NCI-H1694 (cell line): ENCODE measurements around the gene MSI2.

Experiments used
- DNase-seq: peaks from one replicate; lab custom pipeline; 2025; lab: John Stamatoyannopoulos, UW

Gene MSI2

DNA sequence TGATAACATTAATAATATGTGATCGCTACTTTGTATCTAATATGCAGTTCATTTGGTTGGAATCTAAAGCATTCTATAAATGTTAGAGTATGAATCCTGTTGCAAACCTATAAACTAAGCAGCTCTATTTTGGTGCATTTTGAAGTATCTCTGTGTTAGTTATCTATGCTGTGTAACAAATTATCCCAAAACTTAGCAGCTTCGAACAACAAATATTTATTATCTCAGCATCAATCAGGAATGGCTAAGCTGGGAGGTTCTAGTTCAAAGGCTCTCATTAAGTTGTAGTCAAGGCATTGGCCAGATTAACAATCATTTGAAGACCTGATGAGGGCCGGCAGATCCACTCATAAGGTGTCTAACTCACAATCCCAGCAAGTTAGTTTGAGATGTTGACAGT, 10.1 kb upstream of the MSI2 start:
- no peak for DNase-seq

DNA sequence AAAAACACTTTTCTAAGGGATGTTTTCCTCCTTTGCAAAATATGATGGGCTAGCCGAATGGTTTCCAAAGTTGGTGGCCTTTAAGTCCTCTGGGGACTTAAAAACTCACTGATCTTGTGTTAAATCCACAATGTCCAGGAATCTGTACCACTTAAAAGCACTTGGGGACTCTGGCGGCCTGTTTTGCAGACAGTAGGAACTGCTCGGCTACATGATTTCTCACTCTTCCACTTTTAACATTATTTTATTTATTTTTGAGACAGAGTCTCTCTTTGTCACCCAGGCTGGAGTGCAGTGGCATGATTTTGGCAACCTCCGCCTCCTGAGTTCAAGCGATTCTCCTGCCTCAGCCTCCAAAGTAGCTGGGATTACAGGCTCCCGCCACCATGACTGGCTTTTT, 9.1 kb upstream of the MSI2 start:
- no peak for DNase-seq

GRCh38 chr17:57247913-57248312, 8.4 kb upstream of the MSI2 start:
- no peak for DNase-seq

GRCh38 chr17:57249520-57249919, 6.8 kb upstream of the MSI2 start:
- no peak for DNase-seq

DNA sequence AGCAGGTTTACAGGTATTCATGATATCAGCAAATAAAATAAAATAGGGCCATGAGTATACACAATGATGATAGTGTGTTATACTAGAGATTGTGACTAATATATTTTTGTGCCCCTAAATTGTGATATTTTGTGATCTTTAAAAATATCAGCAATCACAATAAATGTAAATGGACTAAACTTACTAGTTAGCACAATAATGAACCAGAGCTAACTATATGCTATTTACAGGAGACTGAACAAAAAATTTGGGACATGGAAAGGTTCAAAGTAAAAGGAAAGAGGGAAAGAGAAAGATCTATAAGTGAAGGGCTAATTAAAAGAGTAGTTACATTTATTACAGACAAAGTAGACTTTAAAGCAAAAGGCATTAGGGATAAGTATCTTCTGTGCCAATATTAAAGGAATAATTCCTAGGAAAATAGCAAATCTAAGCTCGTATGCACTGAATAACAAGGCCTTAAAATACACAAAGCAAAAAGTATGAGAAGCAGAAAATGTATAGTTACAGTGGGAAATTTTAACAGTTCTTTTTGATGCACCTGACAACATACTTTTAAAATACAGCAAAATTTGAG, 5.0 kb upstream of the MSI2 start:
- DNase-seq = no peak

DNA sequence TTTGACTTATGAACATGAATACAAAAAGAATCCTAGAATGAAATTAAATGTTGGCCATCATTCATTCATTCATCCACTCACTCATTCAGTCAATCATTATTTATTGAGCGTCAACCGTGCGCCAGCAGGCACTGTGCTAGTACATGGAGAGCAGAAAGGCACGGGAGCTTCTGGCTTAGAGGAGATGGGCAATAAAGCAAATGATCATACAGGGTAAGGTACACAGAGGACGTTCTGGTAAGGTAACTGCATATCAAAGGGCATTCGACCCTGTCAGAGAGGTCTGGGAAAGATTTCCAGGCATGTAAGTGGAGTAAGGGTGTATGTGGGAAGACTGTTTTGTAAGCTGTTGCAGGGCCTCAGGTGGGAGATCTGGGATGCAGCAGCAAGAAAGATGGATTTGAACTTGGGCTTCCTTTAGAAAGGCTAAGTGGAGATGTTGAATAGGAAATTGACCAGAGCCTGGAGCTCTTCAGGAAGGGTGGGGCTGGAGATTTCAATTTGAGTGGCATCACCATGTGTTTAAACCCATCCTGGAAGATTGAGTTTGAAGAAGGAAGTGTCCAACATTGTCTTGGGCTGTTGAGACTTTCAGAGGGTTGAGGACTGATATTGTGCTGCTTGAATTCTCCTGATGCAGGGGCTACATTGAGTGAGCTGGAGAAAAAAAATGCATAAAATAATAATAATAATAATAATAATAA, 2.8 kb upstream of the MSI2 start:
- DNase-seq = no peak

DNA sequence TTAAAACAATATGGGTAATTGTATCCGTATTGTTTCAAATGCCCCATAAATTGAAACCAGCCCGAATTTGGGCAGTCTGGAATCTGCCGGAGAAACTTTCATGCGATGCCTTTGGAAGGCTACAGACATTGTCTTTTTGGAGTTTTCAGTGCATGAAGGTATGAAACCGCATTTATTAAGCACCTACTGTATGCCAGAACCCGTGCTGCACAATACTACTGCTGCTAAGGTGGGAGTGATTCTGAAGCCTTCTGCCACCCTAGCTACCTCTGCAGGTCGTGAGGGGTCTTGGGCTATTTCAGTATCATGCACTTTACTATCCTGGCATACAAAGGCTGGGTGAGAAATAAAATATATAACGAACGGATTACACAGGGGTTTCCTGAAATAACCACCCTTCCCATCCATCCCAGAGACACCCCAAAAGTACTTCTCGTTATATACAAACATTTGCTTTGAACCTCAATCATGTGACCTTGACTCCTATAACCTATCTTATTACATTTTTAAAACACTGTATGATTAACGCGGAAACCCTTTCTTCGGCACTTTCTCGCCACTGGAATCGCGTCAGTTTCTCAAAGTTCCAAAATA, 1.0 kb upstream of the MSI2 start:
- no peak for DNase-seq

GRCh38 chr17:57256708-57257112, 387 bp downstream of the MSI2 start:
- DNase-seq = no peak

DNA sequence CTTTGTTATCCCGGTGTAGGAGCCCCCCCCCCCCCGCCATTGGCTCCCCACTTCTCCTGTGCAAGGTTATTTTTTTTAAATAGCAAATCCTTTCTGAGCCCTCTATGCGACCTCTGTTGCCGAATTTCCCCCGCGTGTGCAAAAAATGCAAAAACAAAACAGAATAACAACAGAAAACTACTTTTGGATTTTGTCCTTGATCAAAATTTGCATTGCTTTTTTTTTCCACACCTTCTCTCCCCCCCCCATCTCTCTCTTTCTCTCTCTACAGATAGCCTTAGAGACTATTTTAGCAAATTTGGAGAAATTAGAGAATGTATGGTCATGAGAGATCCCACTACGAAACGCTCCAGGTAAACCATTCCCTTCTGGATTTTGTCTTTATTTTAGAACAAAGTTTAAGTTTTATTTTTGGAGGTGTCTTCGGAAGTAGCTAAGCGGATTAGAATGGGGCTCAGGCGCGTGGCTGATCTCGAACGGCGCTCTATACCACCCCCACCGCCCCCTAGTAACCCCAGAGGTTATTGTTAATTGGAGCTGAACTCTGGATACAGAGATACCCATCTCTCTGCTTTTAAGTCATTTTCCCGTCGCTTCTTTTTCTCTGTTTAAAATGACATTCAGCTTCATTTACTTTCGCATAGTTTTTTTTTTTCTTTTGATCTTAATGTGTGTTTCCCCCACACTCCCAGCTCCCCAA, 1.0 kb downstream of the MSI2 start:
- peak; percentile 27 for DNase-seq

DNA sequence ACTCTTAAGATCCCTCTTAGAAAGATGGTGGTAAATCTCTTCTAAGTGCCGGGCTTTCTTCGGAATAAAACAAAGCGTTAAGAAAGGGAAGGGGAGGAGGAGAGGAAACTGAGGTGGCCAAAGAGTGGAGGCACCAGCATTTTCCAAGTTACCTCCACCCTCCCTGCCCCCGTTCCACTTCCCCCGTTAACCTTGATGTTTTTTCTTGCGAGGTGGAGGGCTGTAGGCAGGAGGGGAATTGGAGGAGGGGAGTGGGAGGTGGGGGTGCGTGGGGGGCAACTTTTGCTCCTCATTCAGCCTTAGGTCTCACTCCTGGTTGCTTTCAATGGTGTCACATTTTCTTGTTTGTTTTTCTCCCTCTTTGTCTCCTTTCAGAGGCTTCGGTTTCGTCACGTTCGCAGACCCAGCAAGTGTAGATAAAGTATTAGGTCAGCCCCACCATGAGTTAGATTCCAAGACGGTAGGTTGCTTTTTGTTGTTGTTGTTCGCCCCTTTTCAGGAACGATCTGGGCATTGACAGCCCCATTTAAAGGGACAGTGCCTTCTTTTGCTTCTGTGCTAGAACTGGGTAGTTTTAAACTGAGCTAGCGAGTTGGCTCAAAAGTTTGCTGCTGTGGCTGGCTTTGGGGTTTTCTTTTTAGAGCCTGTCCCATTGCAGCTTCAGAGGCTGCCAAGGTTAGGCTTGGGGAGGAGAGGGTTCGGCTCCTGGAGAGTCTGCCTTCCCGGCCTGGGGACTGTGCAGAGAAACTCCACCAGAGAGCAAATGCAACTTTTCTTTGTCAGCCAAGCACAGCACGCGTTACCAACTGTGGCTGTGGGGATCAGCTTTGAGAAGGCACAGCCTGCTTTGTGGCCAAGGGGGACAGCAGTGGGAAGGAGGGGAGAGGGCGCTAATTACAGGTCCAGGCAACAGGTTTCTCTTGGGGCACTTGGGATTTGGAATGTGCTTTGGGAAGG, 1.9 kb downstream of the MSI2 start:
- no peak for DNase-seq

GRCh38 chr17:57259306-57259705, 3.0 kb downstream of the MSI2 start:
- DNase-seq = no peak

- no peak for DNase-seq
These were observed 3.5 kb downstream of the MSI2 start for GRCh38 chr17:57259817-57260216.

- no peak for DNase-seq
These were observed 4.2 kb downstream of the MSI2 start for GRCh38 chr17:57260325-57261083.

- DNase-seq = no peak
These were observed 4.8 kb downstream of the MSI2 start for GRCh38 chr17:57261084-57261461.

GRCh38 chr17:57262557-57262956, 6.2 kb downstream of the MSI2 start:
- no peak for DNase-seq

DNA sequence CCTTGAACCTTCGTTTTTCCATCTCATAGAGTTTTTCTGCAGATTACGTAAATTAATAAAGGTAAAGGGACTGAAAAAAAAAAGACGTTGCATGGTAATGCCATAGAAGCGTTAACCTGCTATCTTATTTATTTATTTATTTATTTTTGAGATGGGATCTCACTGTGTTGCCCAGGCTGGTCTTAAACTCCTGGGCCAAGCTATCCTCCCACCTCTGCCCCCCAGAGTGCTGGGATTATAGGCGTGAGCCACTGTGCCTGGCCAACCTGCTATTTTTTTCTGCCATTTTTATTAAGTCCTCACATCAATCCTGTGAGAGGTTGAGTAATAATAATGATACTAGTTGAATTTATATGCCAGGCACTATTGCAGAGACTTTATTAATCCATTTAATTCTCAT, 7.9 kb downstream of the MSI2 start:
- DNase-seq = no peak

- no peak for DNase-seq
These were observed 8.5 kb downstream of the MSI2 start for GRCh38 chr17:57264776-57265175.

DNA sequence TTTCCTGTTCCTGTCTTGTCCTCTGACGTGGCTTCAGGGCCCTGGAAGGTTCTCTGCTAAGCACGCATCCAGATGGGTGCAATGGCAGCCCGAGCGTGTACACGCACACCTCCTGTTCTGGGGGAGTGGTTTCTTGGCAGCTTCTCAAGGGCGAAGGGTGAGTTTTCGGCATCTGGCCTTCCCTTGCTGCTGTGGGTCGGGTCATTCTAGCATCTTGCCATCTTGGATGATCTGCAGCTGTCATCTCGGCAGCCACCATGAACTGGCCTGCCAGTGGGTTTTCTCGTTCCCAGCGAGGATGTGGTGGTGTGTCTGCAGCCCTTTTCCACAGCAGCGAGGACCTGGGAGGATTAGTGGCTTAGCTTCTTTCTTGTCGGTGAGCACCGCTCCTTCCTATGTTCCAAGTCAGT, 10.6 kb downstream of the MSI2 start:
- no peak for DNase-seq

GRCh38 chr17:57268181-57268580, 11.9 kb downstream of the MSI2 start:
- DNase-seq = no peak

DNA sequence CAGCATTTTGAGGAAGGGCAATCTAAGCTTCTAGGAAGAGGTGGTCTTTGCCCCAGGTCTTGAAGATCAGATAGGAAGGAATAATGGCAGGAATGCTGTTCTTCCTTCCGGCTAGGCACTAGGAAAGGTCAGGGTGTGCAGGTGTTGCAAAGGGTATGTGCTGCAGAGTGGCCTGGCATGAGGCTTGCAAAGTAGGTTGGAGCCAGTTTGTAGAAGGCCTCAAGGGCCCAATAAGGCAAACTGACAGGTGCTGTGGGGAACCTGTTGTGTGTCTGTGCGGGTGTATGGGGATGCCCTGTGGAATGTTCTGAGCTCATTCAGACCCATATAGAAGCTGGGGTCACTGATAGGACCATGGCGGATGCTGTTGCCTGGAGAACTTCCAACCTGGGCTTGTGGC, 12.7 kb downstream of the MSI2 start:
- DNase-seq = no peak

DNA sequence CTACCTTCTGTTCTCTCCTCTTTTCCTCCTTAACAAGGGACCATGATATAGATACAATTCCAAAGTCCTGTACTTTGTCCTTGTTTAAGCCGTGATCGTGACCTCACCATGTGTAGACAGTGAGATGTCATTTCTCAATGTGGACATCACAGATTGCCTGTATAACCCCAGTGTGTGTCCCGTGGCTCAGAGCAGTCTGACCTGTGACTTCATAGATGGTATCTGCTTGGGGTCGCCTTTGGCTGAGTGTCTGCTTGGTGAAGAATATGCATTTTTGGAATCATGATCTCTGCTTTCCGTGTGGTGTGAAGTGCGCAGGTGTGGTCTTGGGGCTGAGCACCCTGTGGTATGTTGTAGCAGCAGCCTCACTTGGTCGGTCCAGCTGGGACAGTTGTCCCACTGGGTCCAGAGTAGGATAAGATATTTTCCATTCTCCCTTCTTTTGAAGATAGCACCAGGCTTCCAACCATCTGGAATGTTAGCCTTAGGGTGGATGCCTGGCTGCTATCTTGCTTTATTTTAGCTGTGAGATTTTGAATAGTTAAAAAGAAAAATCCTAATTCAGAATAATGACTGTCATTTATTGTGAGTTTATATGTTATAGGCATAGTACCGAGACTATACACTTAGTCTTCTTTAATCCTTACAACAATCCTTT, 13.4 kb downstream of the MSI2 start:
- DNase-seq = no peak
